Caco-2 (cell line): ENCODE measurements around the gene PSD. TPM values are rescaled to one million over a fixed set of nuclear protein-coding genes. Genes with fewer than 3 reads are reported as not detected.

Source experiments
- BruUV-seq: library from RNA; stranded (reverse); fragments of 400-500 nt; replicated peaks from 2 replicates; lab custom pipeline; 2021; lab: Mats Ljungman, UMichigan
- CTCF ChIA-PET: fragments of 300-600 bp; sonication (Branson Sonifier 250); formaldehyde crosslinking; loops from one replicate; lab custom pipeline; 2022; ENCODE audit warnings: antibody characterized with exemption; lab: Charles Lee
- POLR2A ChIA-PET: fragments of 300-600 bp; sonication (Branson Sonifier 250); formaldehyde crosslinking; loops from one replicate; lab custom pipeline; 2022; ENCODE audit warnings: antibody characterized with exemption; lab: Charles Lee
- DNase-seq, 2 experiments: peaks; one replicate each; pipeline versions ENCODE4 v3.0.0 to v3.0.0-alpha.2; 2020 to 2022
- H3K27me3 ChIP-seq: replicated peaks from 2 replicates; pipeline ENCODE4 v1.6.0; 2011; ENCODE audit warnings: low read length; ENCODE audit not compliant: control insufficient read depth, insufficient read depth
- H3K36me3 ChIP-seq: 2 replicates; pipeline ENCODE4 v1.5.1; 2011; ENCODE audit warnings: low read length; ENCODE audit not compliant: control insufficient read depth, insufficient read depth
- H3K4me1 ChIP-seq: fragments of 250-450 bp; sonication (Bioruptor Pico); 2 replicates; pipeline ENCODE4 v1.5.1; 2020; ENCODE audit warnings: mild to moderate bottlenecking
- H3K4me3 ChIP-seq: 2 replicates; pipeline ENCODE4 v1.5.1; 2011; ENCODE audit warnings: low read depth, mild to moderate bottlenecking, control low read depth, low read length
- H3K9me3 ChIP-seq: fragments of 250-450 bp; sonication (Bioruptor Pico); 2 replicates; pipeline ENCODE4 v1.5.1; 2020; ENCODE audit warnings: mild to moderate bottlenecking, moderate library complexity
- H3K27ac Mint-ChIP-seq: one replicate; pipeline ENCODE4 v1.8.0; 2022; ENCODE audit warnings: mixed read lengths; ENCODE audit not compliant: unreplicated experiment
- H3K27me3 Mint-ChIP-seq: one replicate; pipeline ENCODE4 v1.8.0; 2022; ENCODE audit warnings: mixed read lengths; ENCODE audit not compliant: insufficient read depth, unreplicated experiment
- H3K36me3 Mint-ChIP-seq: one replicate; pipeline ENCODE4 v1.8.0; 2022; ENCODE audit warnings: mild to moderate bottlenecking, mixed read lengths; ENCODE audit not compliant: insufficient read depth, unreplicated experiment
- H3K4me1 Mint-ChIP-seq: one replicate; pipeline ENCODE4 v1.8.0; 2022; ENCODE audit warnings: low read depth, mixed read lengths; ENCODE audit not compliant: unreplicated experiment
- H3K4me3 Mint-ChIP-seq: one replicate; pipeline ENCODE4 v1.8.0; 2022; ENCODE audit warnings: mild to moderate bottlenecking, moderate library complexity, mixed read lengths; ENCODE audit not compliant: unreplicated experiment
- H3K9me3 Mint-ChIP-seq: one replicate; pipeline ENCODE4 v1.8.0; 2022; ENCODE audit warnings: mixed read lengths; ENCODE audit not compliant: unreplicated experiment
- intact Hi-C: fragments of 100-400 bp; cut with micrococcal nuclease; formaldehyde crosslinking; loops from one replicate; pipeline ENCODE4 v1.10.0; 2022; ENCODE audit not compliant: unreplicated experiment
- total RNA-seq: library from RNA; stranded (reverse); gene quantifications from 2 replicates; pipeline ENCODE4 v1.2.3, GENCODE V29; 2022
- TF ChIP-seq, protein P1 (sequence below), 2 experiments: fragments of 200-600 bp in 1 of 2; IDR thresholded peaks; 1 replicate in 1 of 2; 2 replicates in 1 of 2; pipeline versions ENCODE4 v1.5.1 to v1.8.0; 2011 to 2022; ENCODE audit warnings: antibody characterized with exemption in 1 of 2, control low read depth in 1 of 2, inconsistent platforms in 1 of 2, low read depth in 1 of 2, low read length in 1 of 2, mild to moderate bottlenecking in 1 of 2, moderate library complexity in 1 of 2; ENCODE audit not compliant: insufficient read depth in 1 of 2, severe bottlenecking in 1 of 2, unreplicated experiment in 1 of 2

PSD gene
- total RNA-seq, 1 experiment from 2014 or later: 2.8 TPM

DNA sequence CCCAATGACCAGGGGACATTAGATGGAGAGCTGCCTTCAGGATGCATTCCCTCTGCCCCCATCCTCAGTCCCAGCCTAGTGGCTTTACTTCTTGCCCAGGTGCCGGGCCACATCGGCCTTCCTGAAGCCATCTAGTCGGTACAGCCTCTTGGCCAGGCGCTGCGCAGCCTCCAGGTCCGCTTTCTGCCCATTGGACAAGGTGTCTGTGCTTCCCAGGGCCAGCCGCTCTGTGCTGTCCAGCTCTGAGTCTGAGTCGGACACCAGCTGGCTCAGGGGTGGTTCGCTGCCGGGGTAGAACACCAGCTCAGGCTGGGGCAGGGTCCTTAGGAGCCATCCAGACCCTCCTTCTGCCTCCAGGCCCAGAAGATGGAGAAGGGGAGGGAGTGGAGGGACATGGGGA, 6.3 kb downstream of the PSD start:
- TF ChIP-seq, protein P1, sequence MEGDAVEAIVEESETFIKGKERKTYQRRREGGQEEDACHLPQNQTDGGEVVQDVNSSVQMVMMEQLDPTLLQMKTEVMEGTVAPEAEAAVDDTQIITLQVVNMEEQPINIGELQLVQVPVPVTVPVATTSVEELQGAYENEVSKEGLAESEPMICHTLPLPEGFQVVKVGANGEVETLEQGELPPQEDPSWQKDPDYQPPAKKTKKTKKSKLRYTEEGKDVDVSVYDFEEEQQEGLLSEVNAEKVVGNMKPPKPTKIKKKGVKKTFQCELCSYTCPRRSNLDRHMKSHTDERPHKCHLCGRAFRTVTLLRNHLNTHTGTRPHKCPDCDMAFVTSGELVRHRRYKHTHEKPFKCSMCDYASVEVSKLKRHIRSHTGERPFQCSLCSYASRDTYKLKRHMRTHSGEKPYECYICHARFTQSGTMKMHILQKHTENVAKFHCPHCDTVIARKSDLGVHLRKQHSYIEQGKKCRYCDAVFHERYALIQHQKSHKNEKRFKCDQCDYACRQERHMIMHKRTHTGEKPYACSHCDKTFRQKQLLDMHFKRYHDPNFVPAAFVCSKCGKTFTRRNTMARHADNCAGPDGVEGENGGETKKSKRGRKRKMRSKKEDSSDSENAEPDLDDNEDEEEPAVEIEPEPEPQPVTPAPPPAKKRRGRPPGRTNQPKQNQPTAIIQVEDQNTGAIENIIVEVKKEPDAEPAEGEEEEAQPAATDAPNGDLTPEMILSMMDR (IDR thresholded peaks at IDR 0.05; ENCODE audit: insufficient read depth in 1 of 2, low read depth in 1 of 2, low read length in 1 of 2, severe bottlenecking in 1 of 2, unreplicated experiment in 1 of 2): no peak
- Histone ChIP-seq H3K4me3 (no peak overlapping the region), H3K9me3 (no peaks in the 10 kb centered on the region), H3K27me3 (peaks cover 1% of the 10 kb centered on the region; the same call in 1 of the 2 replicates), H3K36me3 (no peaks in the 10 kb centered on the region), H3K4me1 (no peaks in the 10 kb centered on the region)
- no peak overlapping the region for H3K4me3 Mint-ChIP-seq
- BruUV-seq: no TSS peak
- no peak overlapping the region for H3K27ac Mint-ChIP-seq
- ChIA-PET CTCF (no interaction called here), POLR2A (no interaction called here)
- H3K27me3 Mint-ChIP-seq: peaks cover 16% of the 10 kb centered on the region
- H3K4me1 Mint-ChIP-seq: no peaks in the 10 kb centered on the region
- intact Hi-C loops: no loop called here
- no peaks in the 10 kb centered on the region for H3K36me3 Mint-ChIP-seq
- no peaks in the 10 kb centered on the region for H3K9me3 Mint-ChIP-seq
- no peak for DNase-seq

DNA sequence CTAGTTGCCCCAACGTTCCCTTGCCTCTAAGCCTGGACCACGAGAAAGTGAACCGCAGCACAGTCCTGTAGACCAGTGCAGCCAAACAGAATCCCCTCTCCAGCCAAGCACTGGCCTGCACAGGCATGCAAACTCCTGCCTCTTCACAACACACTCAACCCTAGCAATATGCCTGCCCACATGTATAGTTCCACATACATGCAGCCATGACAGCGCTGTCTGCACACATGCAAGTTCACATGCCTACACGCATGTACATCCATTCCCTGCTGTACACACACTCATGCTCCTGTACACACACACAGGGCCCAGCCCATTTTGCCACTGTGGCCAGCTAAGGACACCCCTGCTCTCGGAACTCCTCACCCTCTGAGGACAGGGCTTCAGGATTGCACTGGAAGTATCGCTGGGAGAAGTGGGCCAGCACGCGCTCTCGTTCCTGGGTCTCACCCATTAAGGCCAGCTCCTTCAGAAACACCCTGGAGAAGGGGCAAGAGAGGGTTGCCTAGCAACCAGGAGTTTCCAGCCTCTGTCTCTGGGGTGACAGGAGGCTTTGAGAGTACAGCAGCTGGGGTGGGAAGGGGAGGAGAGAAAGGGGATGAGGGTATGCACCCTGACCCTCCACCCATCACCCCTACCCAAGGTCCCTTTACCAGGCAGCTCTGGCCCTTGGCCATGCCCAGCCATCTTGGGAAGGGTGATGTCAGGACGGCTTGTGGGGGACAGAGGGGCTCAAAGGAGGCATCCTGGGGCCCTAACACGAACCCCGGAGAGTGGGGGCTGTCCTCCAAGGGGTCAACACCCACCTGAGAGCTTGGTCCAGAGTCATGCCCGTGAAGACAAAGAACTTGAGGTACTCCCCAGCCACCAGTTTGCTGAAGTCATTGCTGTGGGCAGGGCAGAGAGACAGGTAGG, 7.0 kb downstream of the PSD start:
- TF ChIP-seq, protein P1 (IDR thresholded peaks at IDR 0.05; ENCODE audit: insufficient read depth in 1 of 2, low read depth in 1 of 2, low read length in 1 of 2, severe bottlenecking in 1 of 2, unreplicated experiment in 1 of 2): no peak
- Histone ChIP-seq H3K9me3 (no peaks in the 10 kb centered on the region), H3K4me1 (no peaks in the 10 kb centered on the region), H3K36me3 (no peaks in the 10 kb centered on the region), H3K27me3 (peaks cover 1% of the 10 kb centered on the region; the same call in 1 of the 2 replicates), H3K4me3 (no peak overlapping the region)
- POLR2A ChIA-PET: no interaction called here
- no peak overlapping the region for H3K4me3 Mint-ChIP-seq
- no peaks in the 10 kb centered on the region for H3K9me3 Mint-ChIP-seq
- CTCF ChIA-PET: interaction anchor here (0.6 kb wide), 1 partner anchor 21 kb away, joined by 3 read pairs; no protein-coding TSS in a partner anchor
- no TSS peak for BruUV-seq
- H3K36me3 Mint-ChIP-seq: no peaks in the 10 kb centered on the region
- no peak for DNase-seq
- H3K4me1 Mint-ChIP-seq: no peaks in the 10 kb centered on the region
- H3K27me3 Mint-ChIP-seq: peaks cover 16% of the 10 kb centered on the region
- H3K27ac Mint-ChIP-seq: no peak overlapping the region
- intact Hi-C loops: no loop called here

- no peaks in the 10 kb centered on the region for H3K4me1 ChIP-seq
- no TSS peak for BruUV-seq
- no peak overlapping the region for H3K4me3 ChIP-seq
- H3K9me3 Mint-ChIP-seq: no peaks in the 10 kb centered on the region
- H3K27ac Mint-ChIP-seq: no peak overlapping the region
- POLR2A ChIA-PET: no interaction called here
- H3K36me3 ChIP-seq: no peaks in the 10 kb centered on the region
- no peaks in the 10 kb centered on the region for H3K9me3 ChIP-seq
- intact Hi-C loops: no loop called here
- H3K27me3 Mint-ChIP-seq: peaks cover 16% of the 10 kb centered on the region
- no peak overlapping the region for H3K4me3 Mint-ChIP-seq
- no peak for DNase-seq
- H3K4me1 Mint-ChIP-seq: no peaks in the 10 kb centered on the region
- H3K27me3 ChIP-seq: peaks cover 1% of the 10 kb centered on the region; the same call in 1 of the 2 replicates
- TF ChIP-seq, protein P1 (IDR thresholded peaks at IDR 0.05; ENCODE audit: insufficient read depth in 1 of 2, low read depth in 1 of 2, low read length in 1 of 2, severe bottlenecking in 1 of 2, unreplicated experiment in 1 of 2): no peak
- CTCF ChIA-PET: interaction anchor here (1.4 kb wide), 1 partner anchor 11 kb away, joined by 6 read pairs; no protein-coding TSS in a partner anchor
- H3K36me3 Mint-ChIP-seq: no peaks in the 10 kb centered on the region
These were observed 8.0 kb downstream of the PSD start for GRCh38 chr10:102410429-102411073.
